ENCODE results near the gene SLC25A5. TPM values are rescaled to one million over a fixed set of nuclear protein-coding genes. Genes with fewer than 3 reads are reported as not detected.

The SLC25A5 gene
- polyA plus RNA-seq, 1 experiment = 292 TPM

GRCh38 chrX:119466970-119467369, 1.3 kb upstream of the SLC25A5 start:
- TF ChIP-seq CTCF (IDR thresholded peaks at IDR 0.05; ENCODE audit: insufficient read depth, low read depth, low read length) = no peak
- DNase-seq (ENCODE audit: low read depth) = no peak
- CTCF ChIA-PET = no interaction called here
- POLR2A ChIA-PET = no interaction called here
- Histone ChIP-seq H3K27me3 (ENCODE audit: control insufficient read depth, insufficient read depth, low read length) (no peaks in the 10 kb centered on the region), H3K36me3 (ENCODE audit: control insufficient read depth, insufficient read depth, low read length) (no peaks in the 10 kb centered on the region), H3K4me3 (ENCODE audit: low read depth, low read length) (no peak overlapping the region)

- ChIA-PET POLR2A (no interaction called here), CTCF (interaction anchor here (1.5 kb wide), 1 partner anchor 55 kb away, joined by 3 read pairs; no protein-coding TSS in a partner anchor)
- no peak for TF ChIP-seq CTCF (IDR thresholded peaks at IDR 0.05; ENCODE audit: insufficient read depth, low read depth, low read length)
- H3K4me3 ChIP-seq (ENCODE audit: low read depth, low read length) = no peak overlapping the region
- H3K27me3 ChIP-seq (ENCODE audit: control insufficient read depth, insufficient read depth, low read length) = no peaks in the 10 kb centered on the region
- DNase-seq (ENCODE audit: low read depth) = no peak
- no peaks in the 10 kb centered on the region for H3K36me3 ChIP-seq (ENCODE audit: control insufficient read depth, insufficient read depth, low read length)
Measured at GRCh38 chrX:119467433-119467832, 811 bp upstream of the SLC25A5 start.

GRCh38 chrX:119468551-119469312, 488 bp downstream of the SLC25A5 start:
- CTCF ChIA-PET = interaction anchor here (0.6 to 1.9 kb wide), 7 partner anchors 9 to 57 kb away, joined by 3 to 11 read pairs (median 3); no protein-coding TSS in a partner anchor
- H3K4me3 ChIP-seq (ENCODE audit: low read depth, low read length) = peak overlapping the region; percentile 84
- POLR2A ChIA-PET = no interaction called here
- DNase-seq (ENCODE audit: low read depth) = no peak
- no peaks in the 10 kb centered on the region for H3K27me3 ChIP-seq (ENCODE audit: control insufficient read depth, insufficient read depth, low read length)
- TF ChIP-seq CTCF (IDR thresholded peaks at IDR 0.05; ENCODE audit: insufficient read depth, low read depth, low read length) = peak; percentile 56
- H3K36me3 ChIP-seq (ENCODE audit: control insufficient read depth, insufficient read depth, low read length) = no peaks in the 10 kb centered on the region

- CTCF ChIA-PET = interaction anchor here (0.6 to 1.9 kb wide), 6 partner anchors 9 to 57 kb away, joined by 3 to 11 read pairs (median 3); no protein-coding TSS in a partner anchor
- DNase-seq (ENCODE audit: low read depth) = no peak
- Histone ChIP-seq H3K27me3 (ENCODE audit: control insufficient read depth, insufficient read depth, low read length) (no peaks in the 10 kb centered on the region), H3K36me3 (ENCODE audit: control insufficient read depth, insufficient read depth, low read length) (no peaks in the 10 kb centered on the region), H3K4me3 (ENCODE audit: low read depth, low read length) (peak overlapping the region; percentile 84)
- TF ChIP-seq CTCF (IDR thresholded peaks at IDR 0.05; ENCODE audit: insufficient read depth, low read depth, low read length) = no peak
- POLR2A ChIA-PET = no interaction called here
Measured at GRCh38 chrX:119469313-119469635, 1.0 kb downstream of the SLC25A5 start.

GRCh38 chrX:119474615-119475388, 6.6 kb downstream of the SLC25A5 start:
- Histone ChIP-seq H3K36me3 (ENCODE audit: control insufficient read depth, insufficient read depth, low read length) (no peaks in the 10 kb centered on the region), H3K27me3 (ENCODE audit: control insufficient read depth, insufficient read depth, low read length) (no peaks in the 10 kb centered on the region), H3K4me3 (ENCODE audit: low read depth, low read length) (no peak overlapping the region)
- POLR2A ChIA-PET = no interaction called here
- DNase-seq (ENCODE audit: low read depth) = no peak
- CTCF ChIA-PET = interaction anchor here (0.7 kb wide), 1 partner anchor 46 kb away, joined by 3 read pairs; no protein-coding TSS in a partner anchor
- no peak for TF ChIP-seq CTCF (IDR thresholded peaks at IDR 0.05; ENCODE audit: insufficient read depth, low read depth, low read length)
